Activated naive CD4-positive, alpha-beta T cell treated with Interleukin-2 at 50 U/mL for 16 hours (primary cell): ENCODE results near the gene NUAK1.
A peak's percentile ranks its signal among the peaks of the same experiment; 100 is the strongest.
"Not testable (repeated sequence)": the region's sequence is repeated elsewhere in the genome, so short reads cannot be mapped to it uniquely, and the experiment has no call there.

Source experiments
- DNase-seq: peaks from one replicate; pipeline ENCODE4 v3.0.0-alpha.2; 2020

NUAK1 gene

GRCh38 chr12:106145539-106146447, 7.0 kb upstream of the NUAK1 start:
- DNase-seq: no peak

GRCh38 chr12:106144847-106145246, 6.1 kb upstream of the NUAK1 start:
- DNase-seq: no peak

GRCh38 chr12:106142591-106143261, 4.0 kb upstream of the NUAK1 start:
- no peak for DNase-seq

GRCh38 chr12:106141920-106142319, 3.2 kb upstream of the NUAK1 start:
- DNase-seq: not testable (repeated sequence)

GRCh38 chr12:106141452-106141851, 2.7 kb upstream of the NUAK1 start:
- DNase-seq: no peak

- no peak for DNase-seq
Observed at GRCh38 chr12:106141003-106141402, 2.2 kb upstream of the NUAK1 start.

- no peak for DNase-seq
Observed at GRCh38 chr12:106140223-106140986, 1.7 kb upstream of the NUAK1 start.

GRCh38 chr12:106139422-106140171, 843 bp upstream of the NUAK1 start:
- no peak for DNase-seq

GRCh38 chr12:106138357-106138632, 459 bp downstream of the NUAK1 start:
- DNase-seq: no peak

- no peak for DNase-seq
Observed at GRCh38 chr12:106137530-106138356, 1.0 kb downstream of the NUAK1 start.

- peak; percentile 74 for DNase-seq
Observed at GRCh38 chr12:106136263-106136662, 2.5 kb downstream of the NUAK1 start.

GRCh38 chr12:106135781-106136180, 3.0 kb downstream of the NUAK1 start:
- DNase-seq: no peak

GRCh38 chr12:106135075-106135474, 3.7 kb downstream of the NUAK1 start:
- no peak for DNase-seq

GRCh38 chr12:106134294-106134949, 4.3 kb downstream of the NUAK1 start:
- no peak for DNase-seq

GRCh38 chr12:106133136-106134087, 5.3 kb downstream of the NUAK1 start:
- no peak for DNase-seq

GRCh38 chr12:106132175-106133135, 6.3 kb downstream of the NUAK1 start:
- no peak for DNase-seq

GRCh38 chr12:106131676-106132075, 7.1 kb downstream of the NUAK1 start:
- DNase-seq: no peak

GRCh38 chr12:106130474-106131113, 8.2 kb downstream of the NUAK1 start:
- DNase-seq: no peak
